ENCODE measurements around the gene GRP.

GRCh38 chr18:59211629-59212028 lies 8.3 kb upstream of the GRP start:
- no peak for TF ChIP-seq ESRRG (CRISPR knock-in tag; IDR thresholded peaks at IDR 0.05)
- TF ChIP-seq CSDC2 (CRISPR knock-in tag; IDR thresholded peaks at IDR 0.05), result no peak
- no peak for TF ChIP-seq ZNF8 (CRISPR knock-in tag; IDR thresholded peaks at IDR 0.05)
- TF ChIP-seq SNAI2 (CRISPR knock-in tag; IDR thresholded peaks at IDR 0.05), result no peak
- TF ChIP-seq ISL1 (CRISPR knock-in tag; IDR thresholded peaks at IDR 0.05), result no peak
- no peak for TF ChIP-seq RARB (CRISPR knock-in tag; IDR thresholded peaks at IDR 0.05)
- no peak for TF ChIP-seq GLIS3 (CRISPR knock-in tag; IDR thresholded peaks at IDR 0.05)
- TF ChIP-seq ARNTL (CRISPR knock-in tag; IDR thresholded peaks at IDR 0.05; ENCODE audit: borderline replicate concordance, low read depth), result no peak
- no peak for TF ChIP-seq OSR1 (CRISPR knock-in tag; IDR thresholded peaks at IDR 0.05)
- no peak for TF ChIP-seq CSRNP3 (CRISPR knock-in tag; IDR thresholded peaks at IDR 0.05)
- no peak for TF ChIP-seq TCF4 (CRISPR knock-in tag; IDR thresholded peaks at IDR 0.05; ENCODE audit: borderline replicate concordance)
